Measurements from ENCODE around the gene NANOG. TPM values are rescaled to one million over a fixed set of nuclear protein-coding genes. Genes with fewer than 3 reads are reported as not detected.
"Not testable (repeated sequence)": the region's sequence is repeated elsewhere in the genome, so short reads cannot be mapped to it uniquely, and the experiment has no call there.

Gene NANOG
- total and polyA plus RNA-seq, 2 of the 8 experiments (the other 6 are each of a cell fraction or from before 2014, with no cell fraction given): 53.7 to 231 TPM

DNA sequence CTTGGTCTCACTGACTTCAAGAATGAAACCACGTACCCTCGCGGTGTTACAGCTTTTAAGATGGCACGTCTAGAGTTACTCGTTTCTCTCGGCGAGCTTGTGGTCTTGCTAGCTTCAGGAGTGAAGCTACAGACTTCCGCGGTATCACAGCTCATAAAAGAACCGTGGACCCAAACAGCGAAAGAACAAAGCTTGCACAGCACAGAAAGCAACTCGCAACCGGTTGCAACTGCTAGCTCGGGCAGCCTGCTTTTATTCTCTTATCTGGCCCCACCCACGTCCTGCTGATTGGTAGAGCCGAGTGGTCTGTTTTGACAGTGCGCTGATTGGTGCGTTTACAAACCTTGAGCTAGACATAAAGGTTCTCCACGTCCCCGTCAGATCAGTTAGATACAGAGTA, 37.8 kb upstream of the NANOG start (continued):
- TF ChIP-seq, protein P1, sequence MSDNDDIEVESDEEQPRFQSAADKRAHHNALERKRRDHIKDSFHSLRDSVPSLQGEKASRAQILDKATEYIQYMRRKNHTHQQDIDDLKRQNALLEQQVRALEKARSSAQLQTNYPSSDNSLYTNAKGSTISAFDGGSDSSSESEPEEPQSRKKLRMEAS (IDR thresholded peaks at IDR 0.05): no peak
- no peak for TF ChIP-seq RXRA (IDR thresholded peaks at IDR 0.05; ENCODE audit: insufficient read depth, low read depth, low read length)

DNA sequence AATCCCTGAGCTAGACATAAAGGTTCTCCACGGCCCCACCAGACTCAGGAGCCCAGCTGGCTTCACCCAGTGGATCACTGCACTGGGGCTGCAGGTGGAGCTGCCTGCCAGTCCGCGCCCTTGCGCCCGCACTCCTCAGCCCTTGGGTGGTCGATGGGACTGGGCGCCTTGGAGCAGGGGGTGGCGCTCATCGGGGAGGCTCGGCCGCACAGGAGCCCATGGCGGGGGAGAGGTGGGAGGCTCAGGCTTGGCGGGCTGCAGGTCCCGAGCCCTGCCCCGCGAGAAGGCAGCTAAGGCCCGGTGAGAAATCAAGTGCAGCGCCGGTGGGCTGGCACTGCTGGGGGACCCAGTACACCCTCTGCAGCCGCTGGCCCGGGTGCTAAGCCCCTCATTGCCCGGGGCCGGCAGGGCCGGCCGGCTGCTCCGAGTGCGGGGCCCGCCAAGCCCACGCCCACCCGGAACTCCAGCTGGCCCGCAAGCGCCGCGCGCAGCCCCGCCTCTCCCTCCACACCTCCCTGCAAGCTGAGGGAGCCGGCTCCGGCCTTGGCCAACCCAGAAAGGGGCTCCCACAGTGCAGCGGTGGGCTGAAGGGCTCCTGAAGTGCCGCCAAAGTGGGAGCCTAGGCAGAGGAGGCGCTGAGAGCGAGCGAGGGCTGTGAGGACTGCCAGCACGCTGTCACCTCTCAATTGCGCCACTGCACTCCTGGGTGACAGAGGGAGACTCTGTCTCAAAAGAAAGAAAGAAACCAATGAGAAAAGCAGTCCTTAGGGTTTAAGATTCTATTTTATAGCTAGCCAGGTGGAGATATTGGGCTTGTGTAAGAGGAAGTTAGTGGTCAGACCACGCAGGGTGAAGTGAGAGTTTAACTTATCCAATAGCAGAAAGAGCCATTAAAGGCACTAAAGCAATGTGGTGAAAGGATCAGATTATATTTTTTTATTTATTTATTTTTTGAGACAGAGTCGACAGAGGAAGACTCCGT, 37.0 kb upstream of the NANOG start:
- not testable (repeated sequence) for H3K27ac ChIP-seq (ENCODE audit: low read depth, low read length); H3K14ac ChIP-seq (ENCODE audit: insufficient read length); H3K23me2 ChIP-seq (ENCODE audit: low read depth, low read length); H3K9ac ChIP-seq (replicated peaks in 1 of 4; ENCODE audit: extremely low read depth in 1 of 4, low read depth in 3 of 4, low read length in 3 of 4); H3K79me1 ChIP-seq (ENCODE audit: low read depth, low read length); H2AFZ ChIP-seq (ENCODE audit: low read length); H3K9me3 ChIP-seq (ENCODE audit: insufficient read depth in 2 of 2, low read depth in 1 of 2, low read length in 1 of 2); H3K18ac ChIP-seq (ENCODE audit: extremely low read depth, low read length); H3K27me3 ChIP-seq (replicated peaks in 1 of 4; ENCODE audit: control insufficient read depth in 3 of 4, extremely low read depth in 1 of 4, insufficient read depth in 3 of 4, low read length in 3 of 4); H3K56ac ChIP-seq (replicated peaks; ENCODE audit: insufficient read length, low read depth, low read length); H3K36me3 ChIP-seq (ENCODE audit: control insufficient read depth in 2 of 4, insufficient read depth in 4 of 4, low read length in 3 of 4); H3K4me2 ChIP-seq (ENCODE audit: insufficient read depth in 1 of 2, low read depth in 2 of 2, low read length in 2 of 2); H2BK5ac ChIP-seq (ENCODE audit: low read depth, low read length); H3K4ac ChIP-seq (replicated peaks; ENCODE audit: insufficient read length, low read depth, low read length); H3K4me1 ChIP-seq (replicated peaks in 1 of 4; ENCODE audit: control insufficient read depth in 3 of 4, insufficient read depth in 4 of 4, low read length in 3 of 4); DNase-seq (ENCODE audit: low read depth in 1 of 2, low spot score in 2 of 2); H2AK5ac ChIP-seq (ENCODE audit: low read depth, low read length); H3K23ac ChIP-seq (ENCODE audit: insufficient read length); H2BK120ac ChIP-seq (replicated peaks; ENCODE audit: low read depth, low read length); H4K20me1 ChIP-seq (replicated peaks in 1 of 2; ENCODE audit: control insufficient read depth in 1 of 2, insufficient read depth in 2 of 2, low read length in 2 of 2); H3K79me2 ChIP-seq (ENCODE audit: control insufficient read depth in 1 of 2, insufficient read depth in 2 of 2, low read length in 2 of 2); H2BK12ac ChIP-seq (ENCODE audit: low read depth, low read length); H3K4me3 ChIP-seq (ENCODE audit: extremely low read depth in 1 of 4, insufficient read depth in 2 of 4, low read depth in 3 of 4, low read length in 4 of 4); H2BK15ac ChIP-seq (ENCODE audit: low read length); H4K5ac ChIP-seq (ENCODE audit: insufficient read length, low read depth, low read length); FAIRE-seq; H4K91ac ChIP-seq (replicated peaks; ENCODE audit: insufficient read length, low read length)
- CTCF ChIA-PET (ENCODE audit: partially characterized antibody): interaction anchor here (0.6 to 3.1 kb wide), 7 partner anchors 11 to 76 kb away, joined by 3 to 10 read pairs (median 3); partner anchors contain the start of gene NANOG
- POLR2A ChIA-PET (ENCODE audit: partially characterized antibody): interaction anchor here (0.5 to 1.5 kb wide), 4 partner anchors 16 to 53 kb away, joined by 3 to 4 read pairs (median 4); no protein-coding TSS in a partner anchor
- 95% methylated on average over 33 of the region's 48 CpGs; no CpG with 5 or more reads in 1 of the 2 experiments for WGBS, 2 experiments (ENCODE audit: extremely low coverage in 1 of 2, insufficient coverage in 1 of 2, insufficient read length in 1 of 2, insufficient replicate concordance in 2 of 2, low coverage in 1 of 2, low lambda C conversion rate in 2 of 2, missing lambda C conversion rate in 1 of 2)
- Histone ChIP-seq H4K8ac (ENCODE audit: extremely low read depth, insufficient read depth, low read length) (peak overlapping the region; percentile 35), H2BK20ac (ENCODE audit: low read length) (peak overlapping the region; percentile 61; the same call in 1 of the 2 replicates)

Measured in H1 (cell line).